ENCODE results near the gene ERFL. TPM values are rescaled to one million over a fixed set of nuclear protein-coding genes. Genes with fewer than 3 reads are reported as not detected.

The ERFL gene
- total RNA-seq, 1 experiment from 2014 or later = 0.79 TPM

DNA sequence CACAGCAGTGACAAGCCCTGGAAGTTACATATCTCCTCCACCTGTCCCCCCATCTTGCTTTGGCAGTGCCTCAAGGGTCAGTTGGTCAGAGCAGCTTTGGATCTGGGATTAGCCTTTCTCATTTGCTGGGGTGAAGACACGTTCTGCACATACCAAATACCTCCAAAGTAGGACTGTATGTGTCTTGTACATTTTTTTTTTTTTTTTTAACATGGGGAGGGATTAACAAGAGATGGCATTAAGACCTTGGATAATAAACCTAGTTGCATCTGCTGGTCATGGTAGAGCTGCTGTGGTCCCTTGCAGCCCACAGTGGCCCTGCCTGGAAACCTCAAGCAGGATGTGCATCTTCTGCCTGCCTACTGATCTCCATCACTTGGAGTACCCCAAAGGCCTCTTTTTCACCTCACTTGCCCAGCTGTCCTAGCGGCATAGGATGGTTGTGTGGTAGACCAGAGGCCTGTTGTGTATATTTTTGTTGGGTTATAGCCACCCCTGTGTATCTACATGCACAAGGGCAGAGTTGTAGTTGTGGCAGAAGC is 65.7 kb downstream of the ERFL start:
- no peak overlapping the region; a peak in 1 of 4 replicates for H3K4me3 ChIP-seq (replicated peaks in 1 of 2; ENCODE audit: low read depth in 1 of 2, low read length in 2 of 2)

DNA sequence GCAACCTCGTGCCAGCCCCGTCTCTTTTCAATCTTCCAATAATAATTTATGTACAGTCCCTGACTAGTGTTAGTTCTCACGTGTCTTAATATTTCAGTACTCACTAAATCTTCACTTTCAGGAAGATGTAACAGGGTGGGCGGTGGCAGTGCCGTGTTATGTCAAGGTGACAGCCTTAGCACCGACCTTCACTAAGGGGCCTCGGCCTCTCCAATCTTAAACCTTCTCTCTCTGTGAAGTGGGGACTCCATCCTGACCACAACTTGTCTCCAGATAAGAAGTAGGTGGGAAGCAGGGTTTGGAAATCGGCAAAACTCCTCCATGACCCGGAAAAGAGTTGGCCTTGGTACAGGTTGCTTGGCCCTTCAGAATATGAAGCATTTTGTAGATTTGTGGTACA is 66.4 kb downstream of the ERFL start:
- Histone ChIP-seq H3K4me1 (ENCODE audit: control insufficient read depth in 1 of 2, insufficient read depth in 2 of 2, low read length in 2 of 2) (peaks cover 26 to 59% of the 10 kb centered on the region in 2 experiments), H2AFZ (ENCODE audit: low read depth, low read length, poor library complexity, severe bottlenecking) (no peak overlapping the region), H3K4me2 (ENCODE audit: low read length) (peak overlapping the region; percentile 88), H4K20me1 (ENCODE audit: insufficient read depth) (peaks cover 30% of the 10 kb centered on the region; the same call in 1 of the 2 replicates), H3K36me3 (ENCODE audit: control insufficient read depth in 1 of 2, insufficient read depth in 2 of 2, low read length in 2 of 2) (peaks cover 52 to 60% of the 10 kb centered on the region in 2 experiments), H3K9me2 (ENCODE audit: insufficient read depth) (no peaks in the 10 kb centered on the region), H3K79me2 (ENCODE audit: insufficient read depth, low read length) (peaks cover 66% of the 10 kb centered on the region), H3K27me3 (ENCODE audit: insufficient read depth, low read length) (no peaks in the 10 kb centered on the region), H3K9ac (ENCODE audit: low read length) (peak overlapping the region; percentile 96), H3K4me3 (replicated peaks in 1 of 2; ENCODE audit: low read depth in 1 of 2, low read length in 2 of 2) (peak overlapping the region; percentile 73 to 100), H3K9me3 (ENCODE audit: control insufficient read depth in 1 of 2, insufficient read depth in 1 of 2, low read depth in 1 of 2, low read length in 2 of 2) (no peaks in the 10 kb centered on the region), H3K27ac (ENCODE audit: low read depth, low read length) (peak overlapping the region; percentile 99)
- intact Hi-C loops (cut with micrococcal nuclease) = no loop called here
- DNase-seq (ENCODE audit: low read depth, low spot score) (no peak), ATAC-seq (no peak)
- TF ChIP-seq EZH2 (IDR thresholded peaks at IDR 0.05) = no peak
- no peak for TF ChIP-seq SP1 (IDR thresholded peaks at IDR 0.05; ENCODE audit: low read depth)
- no peak for TF ChIP-seq REST (IDR thresholded peaks at IDR 0.05; ENCODE audit: low read depth)
- no peak for TF ChIP-seq EZH2phosphoT487 (IDR thresholded peaks at IDR 0.05; ENCODE audit: borderline replicate concordance)
- TF ChIP-seq RAD21 (IDR thresholded peaks at IDR 0.05; ENCODE audit: low read depth) = no peak
- no peak for TF ChIP-seq FOSL1 (IDR thresholded peaks at IDR 0.05; ENCODE audit: low read depth)
- TF ChIP-seq JUND (IDR thresholded peaks at IDR 0.05) = no peak
- no peak for TF ChIP-seq SRF (IDR thresholded peaks at IDR 0.05; ENCODE audit: low read depth)
- no peak for TF ChIP-seq TCF7L2 (IDR thresholded peaks at IDR 0.05; ENCODE audit: borderline replicate concordance, extremely low read depth, insufficient read depth, insufficient read length)
- TF ChIP-seq, protein P1, sequence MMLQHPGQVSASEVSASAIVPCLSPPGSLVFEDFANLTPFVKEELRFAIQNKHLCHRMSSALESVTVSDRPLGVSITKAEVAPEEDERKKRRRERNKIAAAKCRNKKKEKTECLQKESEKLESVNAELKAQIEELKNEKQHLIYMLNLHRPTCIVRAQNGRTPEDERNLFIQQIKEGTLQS (IDR thresholded peaks at IDR 0.05) = no peak
- no peak for TF ChIP-seq POLR2A (IDR thresholded peaks at IDR 0.05; ENCODE audit: borderline replicate concordance, extremely low read depth, insufficient read depth, insufficient read length)
- TF ChIP-seq POLR2AphosphoS5 (IDR thresholded peaks at IDR 0.05; ENCODE audit: low read depth, low read length) = no peak
- no peak for TF ChIP-seq SIN3A (IDR thresholded peaks at IDR 0.05; ENCODE audit: low read depth)
- ChIA-PET POLR2A (interaction anchor here (0.6 to 3.2 kb wide), 3 partner anchors 11 to 97 kb away, joined by 4 to 18 read pairs (median 4); partner anchors contain the start of genes ARHGEF1 and RABAC1), RAD21 (ENCODE audit: low non-redundant PET in 1 of 2, low total read pairs in 2 of 2, uncharacterized antibody in 2 of 2, unreplicated experiment in 2 of 2) (no interaction called here), CTCF (no interaction called here)
- BruUV-seq (replicated peaks) = no TSS peak

More for the DNA sequence above, 65.7 kb downstream of the ERFL start:
- H3K27ac ChIP-seq (ENCODE audit: low read depth, low read length) = peak overlapping the region; percentile 99
- TF ChIP-seq SP1 (IDR thresholded peaks at IDR 0.05; ENCODE audit: low read depth) (no peak), POLR2AphosphoS5 (IDR thresholded peaks at IDR 0.05; ENCODE audit: low read depth, low read length) (0 out of 2 replicates have a peak, but pooled peaks have one; percentile 14)
- peaks cover 56 to 67% of the 10 kb centered on the region in 2 experiments for H3K36me3 ChIP-seq (ENCODE audit: control insufficient read depth in 1 of 2, insufficient read depth in 2 of 2, low read length in 2 of 2)
- peaks cover 33% of the 10 kb centered on the region; the same call in 1 of the 2 replicates for H4K20me1 ChIP-seq (ENCODE audit: insufficient read depth)
- no peak overlapping the region for H2AFZ ChIP-seq (ENCODE audit: low read depth, low read length, poor library complexity, severe bottlenecking)
- peaks cover 73% of the 10 kb centered on the region for H3K79me2 ChIP-seq (ENCODE audit: insufficient read depth, low read length)
- peaks cover 26 to 62% of the 10 kb centered on the region in 2 experiments for H3K4me1 ChIP-seq (ENCODE audit: control insufficient read depth in 1 of 2, insufficient read depth in 2 of 2, low read length in 2 of 2)
- no TSS peak for BruUV-seq (replicated peaks)
- ChIA-PET POLR2A (interaction anchor here (1.4 to 1.5 kb wide), 2 partner anchors 11 to 22 kb away, joined by 4 read pairs; no protein-coding TSS in a partner anchor), RAD21 (ENCODE audit: low non-redundant PET in 1 of 2, low total read pairs in 2 of 2, uncharacterized antibody in 2 of 2, unreplicated experiment in 2 of 2) (no interaction called here), CTCF (no interaction called here)
- no peaks in the 10 kb centered on the region for H3K27me3 ChIP-seq (ENCODE audit: insufficient read depth, low read length)
- H3K9ac ChIP-seq (ENCODE audit: low read length) = peak overlapping the region; percentile 96
- intact Hi-C loops (cut with micrococcal nuclease) = no loop called here
- ATAC-seq = no peak
- peak overlapping the region; percentile 88 for H3K4me2 ChIP-seq (ENCODE audit: low read length)
- H3K9me3 ChIP-seq (ENCODE audit: control insufficient read depth in 1 of 2, insufficient read depth in 1 of 2, low read depth in 1 of 2, low read length in 2 of 2) = no peaks in the 10 kb centered on the region
- no peak for DNase-seq (ENCODE audit: low read depth, low spot score)
- H3K9me2 ChIP-seq (ENCODE audit: insufficient read depth) = no peaks in the 10 kb centered on the region

Measured in HCT116 (cell line).